COLO668 (cell line): ENCODE data around the gene PNPLA3.

Experiments used
- DNase-seq: peaks from one replicate; lab custom pipeline; 2025; ENCODE audit not compliant: unreplicated experiment; lab: John Stamatoyannopoulos, UW

Gene PNPLA3

GRCh38 chr22:43957871-43958270 lies 34.3 kb downstream of the PNPLA3 start:
- no peak for DNase-seq

- DNase-seq, result no peak
Observed at GRCh38 chr22:43964314-43964857, 40.8 kb downstream of the PNPLA3 start.

DNA sequence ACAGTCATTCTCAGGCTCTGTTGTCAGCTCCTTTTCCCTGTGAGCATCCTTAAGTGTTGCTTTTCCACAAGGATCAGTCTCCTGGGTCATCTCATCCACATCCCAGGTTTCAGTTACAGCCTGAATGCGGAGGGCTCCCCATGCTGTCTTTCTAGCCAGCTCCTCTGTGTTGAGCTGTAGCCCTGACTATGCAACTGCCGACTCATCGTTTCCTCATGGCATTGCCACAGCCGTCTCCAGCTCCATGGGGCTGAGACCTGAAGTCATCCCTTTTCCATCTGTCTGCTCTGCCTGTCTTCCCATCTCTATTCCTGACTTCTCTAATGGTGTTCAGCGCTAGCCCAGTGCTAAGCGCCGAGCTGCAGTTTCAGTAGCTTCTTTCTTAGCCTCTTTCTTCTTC lies 43.5 kb downstream of the PNPLA3 start:
- no peak for DNase-seq

GRCh38 chr22:43968614-43969013 lies 45.0 kb downstream of the PNPLA3 start:
- DNase-seq, result no peak

- DNase-seq, result no peak
Observed at GRCh38 chr22:43969021-43969878, 45.6 kb downstream of the PNPLA3 start.

DNA sequence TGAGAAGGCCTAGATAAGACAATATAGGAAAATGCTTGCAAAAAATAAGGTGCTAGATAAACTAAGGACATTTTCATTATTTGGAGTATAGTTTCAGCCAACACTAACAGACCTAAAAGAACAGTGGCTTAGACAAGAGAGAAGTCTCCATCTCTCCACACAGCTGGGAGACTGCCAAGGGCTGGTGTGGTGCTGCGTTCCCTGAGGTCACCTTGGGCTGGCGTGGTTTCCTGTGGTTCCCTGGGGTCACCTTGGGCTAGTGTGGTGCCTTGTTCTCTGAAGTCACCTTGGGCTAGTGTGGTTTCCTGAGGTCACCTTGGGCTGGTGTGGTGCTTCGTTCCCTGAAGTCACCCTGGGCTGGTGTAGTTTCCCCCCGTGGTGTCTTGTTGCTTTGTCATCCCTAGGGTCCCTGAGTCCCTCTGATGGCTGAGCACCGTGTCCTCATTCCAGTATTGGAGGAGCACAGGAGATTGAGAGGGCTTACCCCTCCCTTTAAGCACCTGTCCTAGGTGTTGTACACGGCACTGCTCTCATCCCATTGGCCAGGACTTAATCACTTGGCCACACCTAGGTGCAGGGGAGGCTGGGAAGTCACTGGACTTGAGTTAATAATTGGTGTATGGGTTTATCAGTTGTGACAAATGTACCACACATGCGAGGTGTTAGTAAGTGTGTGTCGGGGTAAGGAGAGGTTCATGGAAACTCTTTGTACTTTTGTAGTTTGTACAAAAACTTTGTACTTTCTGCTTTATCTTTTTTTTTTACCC lies 46.6 kb downstream of the PNPLA3 start:
- no peak for DNase-seq

GRCh38 chr22:43971112-43971511 lies 47.5 kb downstream of the PNPLA3 start:
- no peak for DNase-seq

- DNase-seq, result no peak
Observed at GRCh38 chr22:43972931-43973462, 49.4 kb downstream of the PNPLA3 start.

- DNase-seq, result no peak
Observed at GRCh38 chr22:43974028-43974545, 50.5 kb downstream of the PNPLA3 start.

- DNase-seq, result no peak
Observed at GRCh38 chr22:43975041-43975440, 51.4 kb downstream of the PNPLA3 start.

DNA sequence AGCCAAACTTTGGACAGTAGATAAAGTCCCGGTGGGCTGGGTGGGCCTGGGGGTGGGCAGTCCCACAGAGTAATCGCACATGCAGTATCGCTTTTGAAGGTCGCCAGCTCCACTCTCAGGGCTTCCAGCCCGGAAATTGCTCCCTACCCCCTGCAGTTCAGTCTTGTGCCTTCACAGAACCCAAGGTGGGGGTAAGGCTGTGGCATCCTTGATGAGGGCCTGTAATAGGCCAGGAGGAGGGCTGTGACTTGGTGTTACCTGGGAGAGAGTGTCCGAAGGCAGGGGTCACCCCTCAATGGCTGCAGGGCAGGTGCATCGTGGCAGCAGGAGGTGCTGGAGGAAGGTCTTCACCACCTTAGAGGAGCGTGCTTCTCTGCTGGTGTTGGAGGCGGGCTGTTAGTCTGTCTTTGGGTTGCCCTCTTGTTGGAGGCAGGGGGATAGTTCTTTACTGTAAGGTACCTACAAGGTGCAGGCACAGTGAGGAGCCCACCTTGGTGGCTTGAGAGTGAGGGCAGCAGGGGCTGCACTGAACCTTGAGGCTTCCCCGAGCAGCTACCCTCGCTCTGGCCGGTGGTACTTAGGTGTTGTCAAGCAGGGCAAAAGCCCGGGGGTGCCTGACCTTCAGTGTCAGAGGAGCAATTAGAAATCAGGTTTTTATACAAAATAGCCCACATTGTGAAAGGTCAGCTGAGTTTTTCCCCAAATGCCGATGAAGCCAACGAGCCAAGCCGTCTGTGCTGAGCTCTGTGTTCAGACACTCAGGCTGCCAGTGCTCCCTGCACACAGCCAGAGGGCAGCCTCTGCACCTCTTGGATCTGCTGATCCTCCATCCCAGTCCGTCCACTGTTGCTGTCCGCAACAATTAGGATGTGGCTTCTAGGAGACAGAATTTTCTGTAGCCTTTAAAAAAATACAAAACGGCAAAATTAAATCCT lies 53.5 kb downstream of the PNPLA3 start:
- DNase-seq, result no peak

DNA sequence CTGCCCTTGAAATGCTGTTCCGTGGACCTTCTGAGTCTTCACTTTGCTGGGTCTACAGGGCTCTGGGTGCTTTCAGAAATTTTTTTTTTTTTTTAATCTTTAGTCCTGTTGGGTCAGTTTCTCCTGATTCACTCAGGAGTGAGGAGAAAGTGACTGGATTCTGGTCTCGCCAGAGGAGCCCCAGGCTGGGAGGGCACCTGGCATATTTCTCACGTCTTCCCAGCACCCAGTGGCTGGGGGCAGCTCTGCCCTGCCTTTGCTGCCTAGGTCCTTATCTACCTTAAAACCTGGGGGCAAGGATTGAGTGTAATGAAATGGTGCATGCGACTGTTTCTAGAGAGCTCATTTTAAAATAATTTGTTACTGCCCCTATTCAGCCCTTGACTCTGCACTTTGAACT lies 55.0 kb downstream of the PNPLA3 start:
- no peak for DNase-seq

DNA sequence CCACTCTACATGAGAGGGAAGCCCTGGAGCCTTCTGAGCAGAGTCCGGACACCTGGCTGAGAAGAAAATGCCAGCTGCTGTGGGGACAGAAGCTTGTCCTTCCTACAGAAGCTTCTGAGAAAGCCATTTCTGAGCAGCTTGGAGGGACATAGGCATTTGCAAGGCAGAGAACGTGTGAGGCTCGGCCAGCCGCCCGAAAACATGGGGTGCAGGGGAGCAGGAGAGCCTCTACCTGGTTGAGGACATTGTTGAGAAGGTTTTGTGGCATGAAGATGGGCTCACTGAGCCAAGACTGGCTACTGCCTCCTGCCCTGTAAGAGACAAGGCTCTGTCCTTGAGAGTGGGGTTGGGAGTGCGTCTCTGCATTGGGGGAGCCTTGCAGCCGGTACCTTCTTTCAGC lies 57.0 kb downstream of the PNPLA3 start:
- DNase-seq, result no peak

DNA sequence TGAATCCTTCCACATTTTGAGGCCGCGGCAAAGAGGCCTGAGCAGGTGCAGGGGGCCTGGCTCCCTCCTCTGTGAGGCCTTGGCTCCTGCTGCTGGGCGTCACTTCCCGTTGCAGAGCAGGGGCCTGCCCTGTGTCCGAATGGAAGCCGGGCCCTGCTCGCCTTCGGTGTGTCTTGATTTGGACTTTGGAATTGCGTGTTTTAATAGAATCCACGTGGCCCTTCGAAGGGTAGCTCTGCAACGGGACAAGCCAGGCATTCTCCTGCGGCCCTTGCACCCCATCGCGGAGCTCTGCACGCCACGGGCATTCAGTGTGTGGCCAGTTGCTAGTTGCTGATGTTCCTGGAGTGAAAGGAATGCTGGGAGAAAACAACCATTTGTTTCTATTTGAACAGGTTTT lies 57.4 kb downstream of the PNPLA3 start:
- no peak for DNase-seq

GRCh38 chr22:43983808-43984207 lies 60.2 kb downstream of the PNPLA3 start:
- no peak for DNase-seq

GRCh38 chr22:43985532-43985931 lies 61.9 kb downstream of the PNPLA3 start:
- peak; percentile 80 for DNase-seq

- DNase-seq, result no peak
Observed at GRCh38 chr22:43988116-43988820, 64.7 kb downstream of the PNPLA3 start.

GRCh38 chr22:43988960-43989359 lies 65.4 kb downstream of the PNPLA3 start:
- DNase-seq, result no peak

- no peak for DNase-seq
Observed at GRCh38 chr22:43990044-43990443, 66.4 kb downstream of the PNPLA3 start.
